Body of pancreas (tissue), 4 donors: ENCODE measurements around the gene NFIA. TPM values are rescaled to one million over a fixed set of nuclear protein-coding genes. Genes with fewer than 3 reads are reported as not detected.

Experiments
- ATAC-seq: fragments of 150-250 bp; one replicate; pipeline ENCODE4 v1.9.1; 2016
- DNase-seq, 4 donors: peaks; one replicate each; pipeline ENCODE4 v3.0.0-alpha.2; 2019
- H3K27ac ChIP-seq, 4 donors: fragments of 200-600 bp; sonication (generic); 1 replicate in 3 of 4; 2 replicates in 1 of 4; pipeline versions ENCODE4 v1.5.1 to v1.6.1; 2016 to 2019; ENCODE audit warnings: mild to moderate bottlenecking in 1 of 4, mixed read lengths in 1 of 4, moderate library complexity in 1 of 4
- H3K27me3 ChIP-seq, 2 donors: fragments of 200-600 bp; sonication (generic); one replicate each; pipeline ENCODE4 v1.6.0; 2016; ENCODE audit warnings: mild to moderate bottlenecking in 1 of 2
- H3K36me3 ChIP-seq, 2 donors: fragments of 200-600 bp; sonication (generic); replicated peaks in 1 of 2; 2 replicates each; pipeline ENCODE4 v1.5.1; 2016; ENCODE audit warnings: low read depth in 2 of 2; ENCODE audit not compliant: insufficient read depth in 1 of 2
- H3K4me1 ChIP-seq: fragments of 200-600 bp; sonication (generic); one replicate; pipeline ENCODE4 v1.6.0; 2016
- H3K4me3 ChIP-seq, 2 donors: fragments of 200-600 bp; sonication (generic); 1 replicate in 1 of 2; 2 replicates in 1 of 2; pipeline ENCODE4 v1.5.1; 2016 to 2019
- H3K9me3 ChIP-seq, 3 donors: fragments of 200-600 bp; sonication (generic); 1 replicate in 2 of 3; 2 replicates in 1 of 3; pipeline ENCODE4 v1.5.1; 2016
- POLR2A ChIP-seq, 3 donors: fragments of 450-650 bp; IDR thresholded peaks; one replicate each; pipeline ENCODE4 v1.6.1; 2016; ENCODE audit warnings: antibody characterized with exemption in 3 of 3, mild to moderate bottlenecking in 2 of 3
- WGBS, 2 donors: methylation state at CpG; one replicate each; pipeline ENCODE4 v1.1.5; 2017; 5-methylcytosine and 5-hydroxymethylcytosine counted together
- intact Hi-C: fragments of 100-400 bp; cut with DNase I; formaldehyde crosslinking; loops from one replicate; pipeline ENCODE4 v1.15.1; 2023
- total RNA-seq, 2 donors: library from RNA; depleted of rRNA; stranded (reverse); fragments of >200 nt; gene quantifications; one replicate each; pipeline ENCODE4 v1.1.0, GENCODE V29; 2016
- TF ChIP-seq, protein P1 (sequence below), 7 experiments: fragments of 450-650 bp in 4 of 7; fragments of 200-600 bp in 3 of 7; sonication (generic) in 3 of 7; IDR thresholded peaks; one replicate each; pipeline ENCODE4 v1.5.1; 2016 to 2019; ENCODE audit warnings: antibody characterized with exemption in 7 of 7

NFIA gene
- total RNA-seq, 2 donors from 2014 or later: 21.5 to 32.3 TPM

- peaks cover 5% of the 10 kb centered on the region for H3K4me1 ChIP-seq
- TF ChIP-seq, protein P1, sequence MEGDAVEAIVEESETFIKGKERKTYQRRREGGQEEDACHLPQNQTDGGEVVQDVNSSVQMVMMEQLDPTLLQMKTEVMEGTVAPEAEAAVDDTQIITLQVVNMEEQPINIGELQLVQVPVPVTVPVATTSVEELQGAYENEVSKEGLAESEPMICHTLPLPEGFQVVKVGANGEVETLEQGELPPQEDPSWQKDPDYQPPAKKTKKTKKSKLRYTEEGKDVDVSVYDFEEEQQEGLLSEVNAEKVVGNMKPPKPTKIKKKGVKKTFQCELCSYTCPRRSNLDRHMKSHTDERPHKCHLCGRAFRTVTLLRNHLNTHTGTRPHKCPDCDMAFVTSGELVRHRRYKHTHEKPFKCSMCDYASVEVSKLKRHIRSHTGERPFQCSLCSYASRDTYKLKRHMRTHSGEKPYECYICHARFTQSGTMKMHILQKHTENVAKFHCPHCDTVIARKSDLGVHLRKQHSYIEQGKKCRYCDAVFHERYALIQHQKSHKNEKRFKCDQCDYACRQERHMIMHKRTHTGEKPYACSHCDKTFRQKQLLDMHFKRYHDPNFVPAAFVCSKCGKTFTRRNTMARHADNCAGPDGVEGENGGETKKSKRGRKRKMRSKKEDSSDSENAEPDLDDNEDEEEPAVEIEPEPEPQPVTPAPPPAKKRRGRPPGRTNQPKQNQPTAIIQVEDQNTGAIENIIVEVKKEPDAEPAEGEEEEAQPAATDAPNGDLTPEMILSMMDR (IDR thresholded peaks at IDR 0.05): no peak
- TF ChIP-seq POLR2A (IDR thresholded peaks at IDR 0.05): no peak
- H3K4me3 ChIP-seq: no peak overlapping the region
- no peaks in the 10 kb centered on the region for H3K27me3 ChIP-seq
- intact Hi-C loops: no loop called here
- ATAC-seq (no peak), DNase-seq (no peak)
- H3K36me3 ChIP-seq: no peaks in the 10 kb centered on the region
- no peak overlapping the region for H3K27ac ChIP-seq
- no peaks in the 10 kb centered on the region for H3K9me3 ChIP-seq
- WGBS, 2 donors: 77 to 82% methylated on average over 3 of the region's 3 CpGs
These were observed 179.2 kb downstream of the NFIA start for GRCh38 chr1:61261595-61261994.

GRCh38 chr1:61263905-61264824, 181.8 kb downstream of the NFIA start:
- Histone ChIP-seq H3K27me3 (no peaks in the 10 kb centered on the region), H3K27ac (no peak overlapping the region), H3K36me3 (no peaks in the 10 kb centered on the region), H3K4me1 (peaks cover 5% of the 10 kb centered on the region), H3K9me3 (no peaks in the 10 kb centered on the region), H3K4me3 (no peak overlapping the region)
- TF ChIP-seq, protein P1 (IDR thresholded peaks at IDR 0.05): no peak
- TF ChIP-seq POLR2A (IDR thresholded peaks at IDR 0.05): no peak
- DNase-seq (no peak), ATAC-seq (no peak)
- intact Hi-C loops: no loop called here
- 92 to 93% methylated on average over 16 of the region's 16 CpGs for WGBS, 2 donors

GRCh38 chr1:61264825-61265242, 182.5 kb downstream of the NFIA start:
- intact Hi-C loops: no loop called here
- ATAC-seq: no peak

DNA sequence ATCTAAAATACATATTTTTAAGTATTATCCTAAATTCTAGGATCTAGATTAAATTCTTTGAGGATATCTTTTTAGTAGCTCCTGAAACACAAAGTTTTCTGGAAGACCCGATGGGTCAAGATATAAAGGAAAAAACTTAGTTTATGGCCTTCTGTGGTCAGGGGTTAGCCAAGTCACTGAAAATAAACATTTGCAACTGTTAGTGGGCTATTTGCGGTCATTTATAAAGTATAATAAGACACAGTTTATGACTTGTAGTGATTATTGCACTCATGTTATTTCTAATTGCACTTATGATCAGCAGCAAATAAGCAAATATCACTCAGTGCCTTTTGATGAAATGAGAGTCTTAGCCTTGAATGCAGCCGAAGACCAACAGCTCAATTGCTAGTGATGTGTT, 183.3 kb downstream of the NFIA start:
- Histone ChIP-seq H3K9me3 (no peaks in the 10 kb centered on the region), H3K27ac (no peak overlapping the region), H3K27me3 (no peaks in the 10 kb centered on the region), H3K36me3 (no peaks in the 10 kb centered on the region), H3K4me1 (peaks cover 5% of the 10 kb centered on the region), H3K4me3 (no peak overlapping the region)
- 91 to 95% methylated on average over 3 of the region's 3 CpGs for WGBS, 2 donors
- ATAC-seq: no peak
- intact Hi-C loops: no loop called here
- no peak for TF ChIP-seq POLR2A (IDR thresholded peaks at IDR 0.05)
- TF ChIP-seq, protein P1 (IDR thresholded peaks at IDR 0.05): no peak
- DNase-seq: no peak

More at GRCh38 chr1:61264825-61265242, 182.5 kb downstream of the NFIA start:
- no peaks in the 10 kb centered on the region for H3K36me3 ChIP-seq
- peaks cover 5% of the 10 kb centered on the region for H3K4me1 ChIP-seq
- H3K9me3 ChIP-seq: no peaks in the 10 kb centered on the region
- 92 to 95% methylated on average over 4 of the region's 4 CpGs for WGBS, 2 donors
- H3K27ac ChIP-seq: no peak overlapping the region
- H3K4me3 ChIP-seq: no peak overlapping the region
- TF ChIP-seq, protein P1 (IDR thresholded peaks at IDR 0.05): no peak
- no peak for DNase-seq
- no peaks in the 10 kb centered on the region for H3K27me3 ChIP-seq

- Histone ChIP-seq H3K4me3 (no peak overlapping the region), H3K27me3 (no peaks in the 10 kb centered on the region), H3K36me3 (no peaks in the 10 kb centered on the region), H3K4me1 (no peaks in the 10 kb centered on the region), H3K27ac (no peak overlapping the region), H3K9me3 (no peaks in the 10 kb centered on the region)
- ATAC-seq: no peak
- TF ChIP-seq, protein P1 (IDR thresholded peaks at IDR 0.05): no peak
- TF ChIP-seq POLR2A (IDR thresholded peaks at IDR 0.05): no peak
- no peak for DNase-seq
- intact Hi-C loops: no loop called here
These were observed 184.4 kb downstream of the NFIA start for GRCh38 chr1:61266738-61267137.
